Upper lobe of left lung (tissue), 6 donors: Measurements from ENCODE around the gene NFKBIZ. TPM values are rescaled to one million over a fixed set of nuclear protein-coding genes. Genes with fewer than 3 reads are reported as not detected.

Experiments
- ATAC-seq, 2 donors: fragments of 200-7000 bp; cut with Tn5 transposase; one replicate each; pipeline ENCODE4 v1.9.1; 2022; ENCODE audit warnings: mild to moderate bottlenecking in 2 of 2, moderate library complexity in 2 of 2; ENCODE audit not compliant: low FRiP score in 2 of 2
- DNase-seq, 2 donors: peaks; one replicate each; pipeline ENCODE4 v3.0.0-alpha.2; 2019 to 2020
- H3K27ac ChIP-seq, 4 donors: fragments of 200-600 bp; sonication (generic); one replicate each; pipeline ENCODE4 v1.5.1; 2016 to 2019
- H3K27me3 ChIP-seq, 4 donors: fragments of 200-600 bp; sonication (generic); one replicate each; pipeline ENCODE4 v1.5.1; 2017 to 2019
- H3K36me3 ChIP-seq, 4 donors: fragments of 200-600 bp; sonication (generic); one replicate each; pipeline ENCODE4 v1.5.1; 2016 to 2019
- H3K4me1 ChIP-seq, 4 donors: fragments of 200-600 bp; sonication (generic); one replicate each; pipeline ENCODE4 v1.5.1; 2018 to 2019
- H3K4me3 ChIP-seq, 4 donors: fragments of 200-600 bp; sonication (generic); one replicate each; pipeline ENCODE4 v1.5.1; 2017 to 2019; ENCODE audit warnings: mild to moderate bottlenecking in 2 of 4, moderate library complexity in 1 of 4
- H3K9me3 ChIP-seq, 4 donors: fragments of 200-600 bp; sonication (generic); one replicate each; pipeline ENCODE4 v1.5.1; 2018 to 2019
- CTCF ChIP-seq, 6 experiments: fragments of 450-650 bp in 4 of 6; fragments of 200-600 bp in 2 of 6; sonication (generic) in 2 of 6; IDR thresholded peaks; one replicate each; pipeline ENCODE4 v1.5.1; 2016 to 2019; ENCODE audit warnings: antibody characterized with exemption in 6 of 6
- EP300 ChIP-seq, 4 donors: sonication (generic); formaldehyde crosslinking; IDR thresholded peaks; one replicate each; pipeline ENCODE4 v1.5.1; 2017; ENCODE audit warnings: antibody characterized with exemption in 4 of 4, control low read depth in 2 of 4
- POLR2A ChIP-seq, 4 donors: fragments of 450-650 bp; IDR thresholded peaks; one replicate each; pipeline ENCODE4 v1.5.1; 2016 to 2017; ENCODE audit warnings: antibody characterized with exemption in 4 of 4, mild to moderate bottlenecking in 2 of 4
- POLR2AphosphoS5 ChIP-seq, 2 donors: sonication (generic); formaldehyde crosslinking; IDR thresholded peaks; one replicate each; pipeline ENCODE4 v1.5.1; 2017; ENCODE audit warnings: antibody characterized with exemption in 2 of 2
- WGBS, 2 donors: methylation state at CpG; one replicate each; pipeline ENCODE4 v1.1.5; 2017 to 2018; 5-methylcytosine and 5-hydroxymethylcytosine counted together
- total RNA-seq, 6 donors: library from RNA; depleted of rRNA in 4 of 6; stranded (reverse); fragments of >200 nt in 4 of 6; gene quantifications; one replicate each; pipeline versions ENCODE4 v1.1.0 to v1.2.1, GENCODE V29; 2016 to 2021
- donor health status: DM: no; HTN: no; CAD: no; lungs with moderate emphysema.
- donor health status: DM: no; HTN: yes; CAD: no; lungs with severe emphysema.

Gene NFKBIZ
- total RNA-seq, 6 donors from 2014 or later: 76.1 to 270 (median 106) TPM

- H3K27ac ChIP-seq: no peak overlapping the region
- ATAC-seq (no peak), DNase-seq (no peak)
- H3K4me3 ChIP-seq: no peak overlapping the region
- no peaks in the 10 kb centered on the region for H3K9me3 ChIP-seq
- H3K27me3 ChIP-seq: no peaks in the 10 kb centered on the region
- WGBS, 2 donors: 82 to 88% methylated on average over 3 of the region's 3 CpGs
- H3K4me1 ChIP-seq: peaks cover 0 to 7% (median 0%) of the 10 kb centered on the region in 4 donors
- TF ChIP-seq CTCF (IDR thresholded peaks at IDR 0.05): no peak
- TF ChIP-seq POLR2AphosphoS5 (IDR thresholded peaks at IDR 0.05): no peak
- no peak for TF ChIP-seq EP300 (IDR thresholded peaks at IDR 0.05)
- no peak for TF ChIP-seq POLR2A (IDR thresholded peaks at IDR 0.05)
- H3K36me3 ChIP-seq: peaks cover 0 to 25% (median 8%) of the 10 kb centered on the region in 4 donors
These were observed 45.4 kb upstream of the NFKBIZ start for GRCh38 chr3:101803939-101804338.

- Histone ChIP-seq H3K27ac (no peak overlapping the region), H3K4me3 (no peak overlapping the region), H3K36me3 (peaks cover 0 to 13% (median 4%) of the 10 kb centered on the region in 4 donors), H3K9me3 (no peaks in the 10 kb centered on the region), H3K27me3 (no peaks in the 10 kb centered on the region), H3K4me1 (peaks cover 4 to 19% (median 9%) of the 10 kb centered on the region in 4 donors)
- ATAC-seq (no peak), DNase-seq (no peak)
- TF ChIP-seq EP300 (IDR thresholded peaks at IDR 0.05): no peak
- TF ChIP-seq POLR2A (IDR thresholded peaks at IDR 0.05): no peak
- no peak for TF ChIP-seq CTCF (IDR thresholded peaks at IDR 0.05)
- no peak for TF ChIP-seq POLR2AphosphoS5 (IDR thresholded peaks at IDR 0.05)
- WGBS, 2 donors: 93 to 100% methylated on average over 1 of the region's 1 CpG
These were observed 42.8 kb upstream of the NFKBIZ start for GRCh38 chr3:101806491-101806890.

DNA sequence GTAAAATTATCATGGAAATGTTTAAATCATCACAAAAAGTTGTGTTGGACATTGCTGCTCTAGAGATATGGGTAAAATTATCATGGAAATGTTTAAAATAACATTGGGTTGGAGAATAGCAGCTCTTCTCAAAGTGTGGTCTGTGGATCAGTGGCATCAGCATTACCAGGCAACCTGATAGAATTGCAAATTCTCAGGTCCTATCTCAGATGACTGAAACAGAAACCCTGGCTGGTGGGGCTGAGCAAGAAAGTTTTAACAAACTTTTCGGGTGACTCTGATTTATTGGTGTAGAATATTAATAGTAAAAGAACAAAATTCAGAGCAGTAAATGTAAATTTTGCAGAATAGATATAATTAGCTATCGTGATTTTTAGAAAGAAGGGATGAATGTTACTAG, 41.4 kb upstream of the NFKBIZ start:
- H3K4me1 ChIP-seq: peaks cover 4 to 19% (median 9%) of the 10 kb centered on the region in 4 donors
- no peak overlapping the region for H3K27ac ChIP-seq
- 85 to 87% methylated on average over 2 of the region's 2 CpGs for WGBS, 2 donors
- no peaks in the 10 kb centered on the region for H3K9me3 ChIP-seq
- no peaks in the 10 kb centered on the region for H3K27me3 ChIP-seq
- no peak for TF ChIP-seq CTCF (IDR thresholded peaks at IDR 0.05)
- no peak for TF ChIP-seq EP300 (IDR thresholded peaks at IDR 0.05)
- no peak for TF ChIP-seq POLR2A (IDR thresholded peaks at IDR 0.05)
- no peak for TF ChIP-seq POLR2AphosphoS5 (IDR thresholded peaks at IDR 0.05)
- H3K4me3 ChIP-seq: no peak overlapping the region
- no peak for ATAC-seq
- H3K36me3 ChIP-seq: peaks cover 0 to 9% (median 2%) of the 10 kb centered on the region in 4 donors
- DNase-seq: no peak

GRCh38 chr3:101809178-101810021, 39.9 kb upstream of the NFKBIZ start:
- H3K4me3 ChIP-seq: no peak overlapping the region
- DNase-seq: no peak
- no peaks in the 10 kb centered on the region for H3K27me3 ChIP-seq
- peaks cover 4 to 22% (median 14%) of the 10 kb centered on the region in 4 donors for H3K4me1 ChIP-seq
- TF ChIP-seq CTCF (IDR thresholded peaks at IDR 0.05): peak; percentile 42 to 81 (median 55)
- TF ChIP-seq EP300 (IDR thresholded peaks at IDR 0.05): no peak
- no peaks in the 10 kb centered on the region for H3K9me3 ChIP-seq
- ATAC-seq: peak in 1 of 2 donors; percentile 83
- H3K36me3 ChIP-seq: peaks cover 0 to 3% (median 0%) of the 10 kb centered on the region in 4 donors
- peak overlapping the region in 2 of 4 donors; percentile 57 to 74 for H3K27ac ChIP-seq

DNA sequence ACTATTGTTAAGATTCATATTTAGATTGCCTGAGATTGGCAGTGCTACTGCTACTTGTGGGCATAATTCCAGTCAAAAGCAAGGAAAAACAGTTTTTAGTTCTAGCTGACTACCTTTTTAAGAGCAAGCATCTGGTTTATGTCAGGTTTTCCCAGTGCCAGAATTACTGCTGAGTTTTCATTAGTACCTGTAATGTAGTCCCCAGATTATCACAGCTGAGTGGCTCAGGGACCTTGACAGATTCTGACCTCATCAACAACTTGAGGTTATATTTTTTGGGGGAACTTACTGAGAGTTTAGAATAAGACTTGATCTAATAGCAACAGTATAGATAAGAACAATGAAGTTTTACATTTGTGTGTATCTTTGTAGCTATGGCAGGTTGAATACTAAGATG, 39.3 kb upstream of the NFKBIZ start:
- Histone ChIP-seq H3K27ac (peak overlapping the region in 2 of 4 donors; percentile 57 to 74), H3K4me3 (no peak overlapping the region), H3K9me3 (no peaks in the 10 kb centered on the region), H3K36me3 (peaks cover 0 to 3% (median 0%) of the 10 kb centered on the region in 4 donors), H3K27me3 (no peaks in the 10 kb centered on the region), H3K4me1 (peaks cover 4 to 23% (median 14%) of the 10 kb centered on the region in 4 donors)
- DNase-seq: no peak
- ATAC-seq: no peak
- TF ChIP-seq EP300 (IDR thresholded peaks at IDR 0.05) (no peak), POLR2AphosphoS5 (IDR thresholded peaks at IDR 0.05) (no peak), CTCF (IDR thresholded peaks at IDR 0.05) (no peak), POLR2A (IDR thresholded peaks at IDR 0.05) (no peak)
